Smooth muscle cell (in vitro differentiated cells): ENCODE results near the gene ARHGEF17. TPM values are rescaled to one million over a fixed set of nuclear protein-coding genes. Genes with fewer than 3 reads are reported as not detected.

Experiments
- DNase-seq: peaks from one replicate; lab custom pipeline; 2025; ENCODE audit not compliant: unreplicated experiment; lab: John Stamatoyannopoulos, UW
- H2AFZ ChIP-seq: fragments of 200-600 bp; sonication (generic); 2 replicates; pipeline ENCODE4 v1.6.0; 2016; ENCODE audit warnings: antibody characterized with exemption, low read depth, mild to moderate bottlenecking
- H3F3A ChIP-seq: fragments of 200-600 bp; sonication (generic); 2 replicates; pipeline ENCODE4 v1.6.0; 2017; ENCODE audit warnings: antibody characterized with exemption, low read depth
- H3K27ac ChIP-seq: fragments of 200-600 bp; sonication (generic); 2 replicates; pipeline ENCODE4 v1.5.1; 2016; ENCODE audit warnings: low read depth, mild to moderate bottlenecking
- H3K27me3 ChIP-seq: fragments of 200-600 bp; sonication (generic); 2 replicates; pipeline ENCODE4 v1.6.1; 2016; ENCODE audit warnings: low read depth, mild to moderate bottlenecking
- H3K36me3 ChIP-seq: fragments of 200-600 bp; sonication (generic); 2 replicates; pipeline ENCODE4 v1.5.1; 2016; ENCODE audit warnings: low read depth
- H3K4me1 ChIP-seq: fragments of 200-600 bp; sonication (generic); 2 replicates; pipeline ENCODE4 v1.5.1; 2016; ENCODE audit warnings: low read depth
- H3K4me2 ChIP-seq: fragments of 200-600 bp; sonication (generic); 2 replicates; pipeline ENCODE4 v1.6.0; 2016; ENCODE audit warnings: mild to moderate bottlenecking
- H3K4me3 ChIP-seq: fragments of 200-600 bp; sonication (generic); 2 replicates; pipeline ENCODE4 v1.5.1; 2016; ENCODE audit warnings: mild to moderate bottlenecking
- H3K79me2 ChIP-seq: fragments of 200-600 bp; sonication (generic); 2 replicates; pipeline ENCODE4 v1.6.0; 2016; ENCODE audit warnings: low read depth, mild to moderate bottlenecking
- H3K9ac ChIP-seq: fragments of 200-600 bp; sonication (generic); 2 replicates; pipeline ENCODE4 v1.6.0; 2016; ENCODE audit warnings: low read depth
- H3K9me3 ChIP-seq: fragments of 200-600 bp; sonication (generic); replicated peaks from 2 replicates; pipeline ENCODE4 v1.5.1; 2016; ENCODE audit warnings: low read depth
- H4K20me1 ChIP-seq: fragments of 200-600 bp; sonication (generic); 2 replicates; pipeline ENCODE4 v1.6.0; 2016; ENCODE audit warnings: low read depth
- CTCF ChIP-seq: fragments of 200-600 bp; sonication (generic); IDR thresholded peaks from 2 replicates; pipeline ENCODE4 v1.5.1; 2017; ENCODE audit warnings: borderline replicate concordance, mild to moderate bottlenecking, antibody characterized with exemption; ENCODE audit not compliant: insufficient read depth, poor library complexity, severe bottlenecking
- WGBS: methylation state at CpG from one replicate; pipeline ENCODE4 v1.1.7; 2016; ENCODE audit warnings: low lambda C conversion rate; 5-methylcytosine and 5-hydroxymethylcytosine counted together
- polyA plus RNA-seq: library from polyadenylated mRNA; unstranded; fragments of >200 nt; fragmentation: Nextera tagmentation; extraction: Ambion mirVana; gene quantifications from 2 replicates; pipeline ENCODE4 v1.2.1, GENCODE V29; 2016
- total RNA-seq: library from RNA; depleted of rRNA; stranded (reverse); fragments of >200 nt; gene quantifications from 2 replicates; pipeline ENCODE4 v1.2.3, GENCODE V29; 2014

ARHGEF17 gene
- total and polyA plus RNA-seq, 2 experiments from 2014 or later: 18.0 to 27.8 TPM

GRCh38 chr11:73296501-73297230, 11.4 kb upstream of the ARHGEF17 start:
- no peaks in the 10 kb centered on the region for H3K27me3 ChIP-seq
- WGBS: 96% methylated on average over 29 of the region's 35 CpGs
- H3K27ac ChIP-seq: no peak overlapping the region
- H3K4me2 ChIP-seq: no peak overlapping the region
- H3K9ac ChIP-seq: no peak overlapping the region
- H3K4me1 ChIP-seq: peaks cover 10% of the 10 kb centered on the region
- H3F3A ChIP-seq: no peaks in the 10 kb centered on the region
- H3K4me3 ChIP-seq: no peak overlapping the region
- H2AFZ ChIP-seq: no peak overlapping the region
- H4K20me1 ChIP-seq: no peaks in the 10 kb centered on the region
- H3K9me3 ChIP-seq: no peaks in the 10 kb centered on the region
- no peak for TF ChIP-seq CTCF
- DNase-seq: no peak
- no peaks in the 10 kb centered on the region for H3K36me3 ChIP-seq
- no peaks in the 10 kb centered on the region for H3K79me2 ChIP-seq

GRCh38 chr11:73297231-73297590, 10.9 kb upstream of the ARHGEF17 start:
- no peak overlapping the region for H2AFZ ChIP-seq
- H3F3A ChIP-seq: no peaks in the 10 kb centered on the region
- no peak for DNase-seq
- WGBS: 95% methylated on average over 18 of the region's 18 CpGs
- no peaks in the 10 kb centered on the region for H3K36me3 ChIP-seq
- H3K27ac ChIP-seq: no peak overlapping the region
- no peaks in the 10 kb centered on the region for H3K27me3 ChIP-seq
- no peaks in the 10 kb centered on the region for H3K79me2 ChIP-seq
- H3K4me1 ChIP-seq: peaks cover 10% of the 10 kb centered on the region
- H3K4me2 ChIP-seq: no peak overlapping the region
- H3K4me3 ChIP-seq: no peak overlapping the region
- no peak overlapping the region for H3K9ac ChIP-seq
- no peaks in the 10 kb centered on the region for H4K20me1 ChIP-seq
- no peak for TF ChIP-seq CTCF
- no peaks in the 10 kb centered on the region for H3K9me3 ChIP-seq

GRCh38 chr11:73297702-73298101, 10.4 kb upstream of the ARHGEF17 start:
- H3K4me2 ChIP-seq: no peak overlapping the region
- H3K36me3 ChIP-seq: no peaks in the 10 kb centered on the region
- 80% methylated on average over 3 of the region's 3 CpGs for WGBS
- no peak overlapping the region for H3K27ac ChIP-seq
- H3K4me3 ChIP-seq: no peak overlapping the region
- H3K9ac ChIP-seq: no peak overlapping the region
- no peak overlapping the region for H2AFZ ChIP-seq
- H4K20me1 ChIP-seq: no peaks in the 10 kb centered on the region
- no peaks in the 10 kb centered on the region for H3K27me3 ChIP-seq
- no peaks in the 10 kb centered on the region for H3K79me2 ChIP-seq
- DNase-seq: no peak
- no peaks in the 10 kb centered on the region for H3F3A ChIP-seq
- H3K4me1 ChIP-seq: peaks cover 6% of the 10 kb centered on the region
- H3K9me3 ChIP-seq: no peaks in the 10 kb centered on the region
- no peak for TF ChIP-seq CTCF

- Histone ChIP-seq H4K20me1 (no peaks in the 10 kb centered on the region), H3K79me2 (no peaks in the 10 kb centered on the region), H3K9me3 (no peaks in the 10 kb centered on the region), H3K4me2 (no peak overlapping the region), H3K4me1 (peaks cover under 1% of the 10 kb centered on the region), H3K27ac (no peak overlapping the region), H3K27me3 (no peaks in the 10 kb centered on the region), H2AFZ (no peak overlapping the region), H3F3A (no peaks in the 10 kb centered on the region), H3K4me3 (no peak overlapping the region), H3K36me3 (no peaks in the 10 kb centered on the region), H3K9ac (no peak overlapping the region)
- TF ChIP-seq CTCF: no peak
- WGBS: 49% methylated on average over 5 of the region's 5 CpGs
- DNase-seq: no peak
These were observed 9.8 kb upstream of the ARHGEF17 start for GRCh38 chr11:73298233-73298632.
